KMS-11 (cell line): ENCODE data around the gene GRAP.

Experiments
- H2AFZ ChIP-seq: fragments of 200-600 bp; sonication (generic); 2 replicates; pipeline ENCODE4 v1.6.1; 2016; ENCODE audit warnings: antibody characterized with exemption, mixed run types, low read depth
- H3K27ac ChIP-seq: fragments of 200-600 bp; sonication (generic); 2 replicates; pipeline ENCODE4 v1.6.1; 2016; ENCODE audit warnings: mild to moderate bottlenecking, mixed run types
- H3K27me3 ChIP-seq: fragments of 200-600 bp; sonication (generic); 2 replicates; pipeline ENCODE4 v1.6.1; 2017; ENCODE audit warnings: mild to moderate bottlenecking, low read depth, mixed run types, moderate library complexity; ENCODE audit not compliant: insufficient read depth
- H3K36me3 ChIP-seq: fragments of 200-600 bp; sonication (generic); 2 replicates; pipeline ENCODE4 v1.6.1; 2017; ENCODE audit warnings: mild to moderate bottlenecking, mixed run types; ENCODE audit not compliant: insufficient read depth
- H3K4me1 ChIP-seq: fragments of 200-600 bp; sonication (generic); 2 replicates; pipeline ENCODE4 v1.6.1; 2016; ENCODE audit warnings: mild to moderate bottlenecking, low read depth, mixed run types; ENCODE audit not compliant: poor library complexity, severe bottlenecking
- H3K4me2 ChIP-seq: fragments of 200-600 bp; sonication (generic); 2 replicates; pipeline ENCODE4 v1.7.0; 2016; ENCODE audit warnings: mild to moderate bottlenecking, mixed run types
- H3K4me3 ChIP-seq: fragments of 200-600 bp; sonication (generic); IDR thresholded peaks from 2 replicates; pipeline ENCODE4 v1.6.1; 2017; ENCODE audit warnings: low read depth, low read length, mixed read lengths; ENCODE audit not compliant: insufficient read depth
- H3K79me2 ChIP-seq: fragments of 200-600 bp; sonication (generic); 2 replicates; pipeline ENCODE4 v1.6.1; 2016; ENCODE audit warnings: low read depth, mixed run types; ENCODE audit not compliant: insufficient read depth
- H3K9ac ChIP-seq: fragments of 200-600 bp; sonication (generic); 2 replicates; pipeline ENCODE4 v1.6.1; 2016; ENCODE audit warnings: mild to moderate bottlenecking, mixed run types
- H4K20me1 ChIP-seq: fragments of 200-600 bp; sonication (generic); 2 replicates; pipeline ENCODE4 v1.6.1; 2016; ENCODE audit warnings: mild to moderate bottlenecking, mixed run types; ENCODE audit not compliant: insufficient read depth
- CTCF ChIP-seq: fragments of 200-600 bp; sonication (generic); conservative IDR thresholded peaks from 2 replicates; pipeline ENCODE4 v1.6.1; 2017; ENCODE audit warnings: low read depth, mild to moderate bottlenecking, antibody characterized with exemption, low read length, moderate library complexity, mixed read lengths

GRAP gene

GRCh38 chr17:19013806-19014627 lies 32.7 kb downstream of the GRAP start:
- Histone ChIP-seq H3K9ac (no peak overlapping the region), H3K4me1 (no peaks in the 10 kb centered on the region), H3K27me3 (peaks cover 4% of the 10 kb centered on the region; the same call in 1 of the 2 replicates), H3K79me2 (no peaks in the 10 kb centered on the region), H3K4me2 (no peak overlapping the region), H3K27ac (no peak overlapping the region), H4K20me1 (no peaks in the 10 kb centered on the region), H3K36me3 (no peaks in the 10 kb centered on the region), H2AFZ (no peak overlapping the region), H3K4me3 (no peak overlapping the region)
- no peak for TF ChIP-seq CTCF

DNA sequence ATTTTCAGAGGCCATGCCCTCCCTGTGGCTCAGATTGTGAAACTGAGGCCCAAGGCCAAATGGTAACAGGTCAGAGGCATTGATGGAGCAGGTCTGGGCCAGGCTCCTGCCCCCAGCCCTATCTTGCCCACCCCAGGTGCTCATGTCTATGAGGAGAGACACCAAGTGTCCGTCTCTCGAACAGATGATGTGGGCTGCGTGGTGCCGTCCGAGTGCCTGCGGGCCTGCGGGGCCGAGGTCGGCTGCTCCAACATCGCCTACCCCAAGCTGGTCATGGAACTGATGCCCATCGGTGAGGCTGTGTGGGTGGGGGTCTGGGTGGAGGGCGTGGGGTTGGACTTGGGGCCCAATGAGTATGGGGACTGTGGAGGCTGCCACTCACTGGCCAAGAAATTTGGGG lies 33.5 kb downstream of the GRAP start:
- Histone ChIP-seq H3K4me3 (no peak overlapping the region), H4K20me1 (no peaks in the 10 kb centered on the region), H3K27ac (no peak overlapping the region), H3K79me2 (no peaks in the 10 kb centered on the region), H3K9ac (no peak overlapping the region), H3K27me3 (no peaks in the 10 kb centered on the region), H3K36me3 (no peaks in the 10 kb centered on the region), H3K4me1 (no peaks in the 10 kb centered on the region), H2AFZ (no peak overlapping the region), H3K4me2 (no peak overlapping the region)
- TF ChIP-seq CTCF: no peak

GRCh38 chr17:19012171-19013080 lies 34.3 kb downstream of the GRAP start:
- Histone ChIP-seq H2AFZ (no peak overlapping the region), H4K20me1 (no peaks in the 10 kb centered on the region), H3K4me2 (no peak overlapping the region), H3K4me1 (no peaks in the 10 kb centered on the region), H3K27me3 (no peaks in the 10 kb centered on the region), H3K36me3 (no peaks in the 10 kb centered on the region), H3K4me3 (no peak overlapping the region), H3K79me2 (no peaks in the 10 kb centered on the region), H3K9ac (no peak overlapping the region), H3K27ac (no peak overlapping the region)
- TF ChIP-seq CTCF: no peak

- Histone ChIP-seq H3K4me2 (no peak overlapping the region), H3K4me1 (no peaks in the 10 kb centered on the region), H3K27me3 (no peaks in the 10 kb centered on the region), H3K4me3 (no peak overlapping the region), H2AFZ (no peak overlapping the region), H4K20me1 (no peaks in the 10 kb centered on the region), H3K36me3 (no peaks in the 10 kb centered on the region), H3K79me2 (no peaks in the 10 kb centered on the region), H3K27ac (no peak overlapping the region), H3K9ac (no peak overlapping the region)
- no peak for TF ChIP-seq CTCF
Measured at GRCh38 chr17:19011581-19011980, 35.2 kb downstream of the GRAP start.
